Suprapubic skin (tissue), 4 donors: ENCODE measurements around the gene LAMA5.

Experiments
- POLR2A ChIP-seq, 2 donors: fragments of 450-650 bp; IDR thresholded peaks; one replicate each; pipeline ENCODE4 v1.6.1; 2017; ENCODE audit warnings: antibody characterized with exemption in 2 of 2, mild to moderate bottlenecking in 2 of 2, moderate library complexity in 2 of 2
- POLR2AphosphoS5 ChIP-seq, 3 donors: sonication (generic); formaldehyde crosslinking; IDR thresholded peaks; one replicate each; pipeline ENCODE4 v1.6.1; 2017; ENCODE audit warnings: antibody characterized with exemption in 3 of 3

- TF ChIP-seq POLR2AphosphoS5 (IDR thresholded peaks at IDR 0.05) = no peak
- TF ChIP-seq POLR2A (IDR thresholded peaks at IDR 0.05) = no peak
Observed at GRCh38 chr20:62364911-62365736, 2.0 kb downstream of the LAMA5 start.
